Endothelial cell of umbilical vein (primary cell): ENCODE data around the gene LRRK2.

Source experiments
- EZH2 ChIP-seq: IDR thresholded peaks from 2 replicates; pipeline ENCODE4 v1.6.1; 2012; ENCODE audit warnings: borderline replicate concordance, low read depth, mild to moderate bottlenecking, moderate library complexity, low read length, inconsistent platforms; ENCODE audit not compliant: severe bottlenecking
- FOS ChIP-seq: IDR thresholded peaks from 2 replicates; pipeline ENCODE4 v1.6.1; 2011; ENCODE audit warnings: mild to moderate bottlenecking, low read length, moderate library complexity, borderline replicate concordance; ENCODE audit not compliant: insufficient read depth
- GATA2 ChIP-seq: IDR thresholded peaks from 2 replicates; pipeline ENCODE4 v1.7.0; 2011; ENCODE audit warnings: low read depth, mild to moderate bottlenecking, moderate library complexity, mixed read lengths, low read length; ENCODE audit not compliant: insufficient read length, insufficient read depth
- MYC ChIP-seq: IDR thresholded peaks from one replicate; pipeline ENCODE4 v1.6.1; 2011; ENCODE audit warnings: mild to moderate bottlenecking, low read depth, low read length
- POLR2A ChIP-seq: IDR thresholded peaks from 2 replicates; pipeline ENCODE4 v1.6.1; 2012; ENCODE audit warnings: low read depth, mild to moderate bottlenecking, control low read depth, low read length
- POLR2AphosphoS5 ChIP-seq: IDR thresholded peaks from 2 replicates; pipeline ENCODE4 v1.6.1; 2012; ENCODE audit warnings: low read depth, mild to moderate bottlenecking, control low read depth, low read length, moderate library complexity; ENCODE audit not compliant: insufficient read depth
- TF ChIP-seq, protein P1 (sequence below), 2 donors: IDR thresholded peaks; 1 replicate in 1 of 2; 2 replicates in 1 of 2; pipeline ENCODE4 v1.5.1; 2011; ENCODE audit warnings: low read length in 2 of 2, mild to moderate bottlenecking in 2 of 2, moderate library complexity in 2 of 2, control low read depth in 1 of 2, inconsistent platforms in 1 of 2, low read depth in 1 of 2; ENCODE audit not compliant: insufficient read depth in 1 of 2; ENCODE audit errors: extremely low read depth in 1 of 2
- TF ChIP-seq, protein P2 (sequence below): IDR thresholded peaks from 2 replicates; pipeline ENCODE4 v1.6.1; 2011; ENCODE audit not compliant: insufficient read depth, insufficient read length

DNA sequence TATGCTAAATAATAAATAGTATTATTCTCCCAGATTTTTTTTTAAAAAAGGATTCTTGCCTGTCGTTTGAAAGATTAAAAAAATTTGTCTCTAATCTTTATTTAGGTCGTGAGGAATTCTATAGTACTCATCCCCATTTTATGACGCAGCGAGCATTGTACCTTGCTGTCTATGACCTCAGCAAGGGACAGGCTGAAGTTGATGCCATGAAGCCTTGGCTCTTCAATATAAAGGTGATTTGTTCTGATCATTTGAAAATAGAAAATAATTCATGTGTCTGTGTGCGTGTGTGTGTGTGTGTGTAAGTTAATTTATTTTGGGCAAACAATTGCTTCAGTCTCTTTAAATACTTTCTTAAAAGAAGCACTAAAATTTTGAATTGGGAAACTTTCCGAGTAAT lies 84.2 kb downstream of the LRRK2 start:
- TF ChIP-seq, protein P1, sequence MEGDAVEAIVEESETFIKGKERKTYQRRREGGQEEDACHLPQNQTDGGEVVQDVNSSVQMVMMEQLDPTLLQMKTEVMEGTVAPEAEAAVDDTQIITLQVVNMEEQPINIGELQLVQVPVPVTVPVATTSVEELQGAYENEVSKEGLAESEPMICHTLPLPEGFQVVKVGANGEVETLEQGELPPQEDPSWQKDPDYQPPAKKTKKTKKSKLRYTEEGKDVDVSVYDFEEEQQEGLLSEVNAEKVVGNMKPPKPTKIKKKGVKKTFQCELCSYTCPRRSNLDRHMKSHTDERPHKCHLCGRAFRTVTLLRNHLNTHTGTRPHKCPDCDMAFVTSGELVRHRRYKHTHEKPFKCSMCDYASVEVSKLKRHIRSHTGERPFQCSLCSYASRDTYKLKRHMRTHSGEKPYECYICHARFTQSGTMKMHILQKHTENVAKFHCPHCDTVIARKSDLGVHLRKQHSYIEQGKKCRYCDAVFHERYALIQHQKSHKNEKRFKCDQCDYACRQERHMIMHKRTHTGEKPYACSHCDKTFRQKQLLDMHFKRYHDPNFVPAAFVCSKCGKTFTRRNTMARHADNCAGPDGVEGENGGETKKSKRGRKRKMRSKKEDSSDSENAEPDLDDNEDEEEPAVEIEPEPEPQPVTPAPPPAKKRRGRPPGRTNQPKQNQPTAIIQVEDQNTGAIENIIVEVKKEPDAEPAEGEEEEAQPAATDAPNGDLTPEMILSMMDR (IDR thresholded peaks at IDR 0.05; ENCODE audit: extremely low read depth in 1 of 2, insufficient read depth in 1 of 2, low read depth in 1 of 2, low read length in 2 of 2), result no peak
- TF ChIP-seq POLR2A (no peak), EZH2 (no peak), POLR2AphosphoS5 (no peak), GATA2 (no peak), MYC (no peak), FOS (no peak)
- TF ChIP-seq, protein P2, sequence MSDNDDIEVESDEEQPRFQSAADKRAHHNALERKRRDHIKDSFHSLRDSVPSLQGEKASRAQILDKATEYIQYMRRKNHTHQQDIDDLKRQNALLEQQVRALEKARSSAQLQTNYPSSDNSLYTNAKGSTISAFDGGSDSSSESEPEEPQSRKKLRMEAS, result no peak
